Nephron progenitor cell (in vitro differentiated cells): Measurements from ENCODE around the gene DPF3.

Experiments
- DNase-seq: peaks from one replicate; pipeline ENCODE4 v3.0.0; 2021
- H3K27ac Mint-ChIP-seq: 2 replicates; pipeline ENCODE4 v1.8.0; 2021; ENCODE audit warnings: mild to moderate bottlenecking, moderate library complexity, mixed read lengths
- H3K27me3 Mint-ChIP-seq: 2 replicates; pipeline ENCODE4 v1.8.0; 2021; ENCODE audit warnings: mild to moderate bottlenecking, low read depth, mixed read lengths; ENCODE audit not compliant: poor library complexity
- H3K36me3 Mint-ChIP-seq: 2 replicates; pipeline ENCODE4 v1.8.0; 2021; ENCODE audit warnings: low read depth, mixed read lengths
- H3K4me1 Mint-ChIP-seq: 2 replicates; pipeline ENCODE4 v1.8.0; 2021; ENCODE audit warnings: mixed read lengths
- H3K4me3 Mint-ChIP-seq: 2 replicates; pipeline ENCODE4 v1.8.0; 2021; ENCODE audit warnings: mild to moderate bottlenecking, moderate library complexity, mixed read lengths
- H3K9me3 Mint-ChIP-seq: 2 replicates; pipeline ENCODE4 v1.8.0; 2021; ENCODE audit warnings: mild to moderate bottlenecking, moderate library complexity, mixed read lengths
- TF ChIP-seq, protein P1 (sequence below): fragments of 200-600 bp; sonication (generic); IDR thresholded peaks from 2 replicates; pipeline ENCODE4 v1.5.0; 2021; ENCODE audit warnings: antibody characterized with exemption

The DPF3 gene

DNA sequence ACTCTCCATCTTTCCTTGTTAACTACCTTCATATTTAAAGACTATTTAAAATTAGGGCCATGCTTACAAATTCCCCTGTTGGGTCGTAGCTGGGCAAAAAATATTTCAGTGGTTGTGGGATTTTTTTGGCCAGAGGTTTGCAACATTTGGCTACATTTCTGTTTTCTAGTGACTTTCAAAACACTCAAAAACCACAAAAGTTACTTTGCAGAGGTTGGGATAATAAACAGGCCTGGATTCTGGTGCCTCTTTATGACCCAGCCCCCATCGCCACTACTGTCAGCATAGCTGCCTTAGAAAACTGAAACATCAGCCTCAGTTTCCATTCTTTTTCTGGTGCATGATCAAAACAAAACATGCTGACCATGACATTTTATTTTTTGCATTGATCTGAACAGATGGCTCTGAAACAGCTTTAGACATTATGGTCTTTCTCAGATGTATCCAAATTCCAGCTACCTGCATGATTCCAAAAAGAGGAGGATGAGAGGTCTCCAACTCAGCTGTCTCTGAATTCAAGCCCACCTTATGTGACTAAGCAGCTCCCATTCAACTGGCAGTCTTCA, 5.2 kb downstream of the DPF3 start:
- peaks cover 80% of the 10 kb centered on the region for H3K4me1 Mint-ChIP-seq
- peak overlapping the region; percentile 69 for H3K4me3 Mint-ChIP-seq
- peaks cover 31% of the 10 kb centered on the region for H3K9me3 Mint-ChIP-seq
- TF ChIP-seq, protein P1, sequence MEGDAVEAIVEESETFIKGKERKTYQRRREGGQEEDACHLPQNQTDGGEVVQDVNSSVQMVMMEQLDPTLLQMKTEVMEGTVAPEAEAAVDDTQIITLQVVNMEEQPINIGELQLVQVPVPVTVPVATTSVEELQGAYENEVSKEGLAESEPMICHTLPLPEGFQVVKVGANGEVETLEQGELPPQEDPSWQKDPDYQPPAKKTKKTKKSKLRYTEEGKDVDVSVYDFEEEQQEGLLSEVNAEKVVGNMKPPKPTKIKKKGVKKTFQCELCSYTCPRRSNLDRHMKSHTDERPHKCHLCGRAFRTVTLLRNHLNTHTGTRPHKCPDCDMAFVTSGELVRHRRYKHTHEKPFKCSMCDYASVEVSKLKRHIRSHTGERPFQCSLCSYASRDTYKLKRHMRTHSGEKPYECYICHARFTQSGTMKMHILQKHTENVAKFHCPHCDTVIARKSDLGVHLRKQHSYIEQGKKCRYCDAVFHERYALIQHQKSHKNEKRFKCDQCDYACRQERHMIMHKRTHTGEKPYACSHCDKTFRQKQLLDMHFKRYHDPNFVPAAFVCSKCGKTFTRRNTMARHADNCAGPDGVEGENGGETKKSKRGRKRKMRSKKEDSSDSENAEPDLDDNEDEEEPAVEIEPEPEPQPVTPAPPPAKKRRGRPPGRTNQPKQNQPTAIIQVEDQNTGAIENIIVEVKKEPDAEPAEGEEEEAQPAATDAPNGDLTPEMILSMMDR = no peak
- peaks cover 7% of the 10 kb centered on the region for H3K27me3 Mint-ChIP-seq
- peak overlapping the region; percentile 96 for H3K27ac Mint-ChIP-seq
- no peak for DNase-seq
- peaks cover 31% of the 10 kb centered on the region for H3K36me3 Mint-ChIP-seq

DNA sequence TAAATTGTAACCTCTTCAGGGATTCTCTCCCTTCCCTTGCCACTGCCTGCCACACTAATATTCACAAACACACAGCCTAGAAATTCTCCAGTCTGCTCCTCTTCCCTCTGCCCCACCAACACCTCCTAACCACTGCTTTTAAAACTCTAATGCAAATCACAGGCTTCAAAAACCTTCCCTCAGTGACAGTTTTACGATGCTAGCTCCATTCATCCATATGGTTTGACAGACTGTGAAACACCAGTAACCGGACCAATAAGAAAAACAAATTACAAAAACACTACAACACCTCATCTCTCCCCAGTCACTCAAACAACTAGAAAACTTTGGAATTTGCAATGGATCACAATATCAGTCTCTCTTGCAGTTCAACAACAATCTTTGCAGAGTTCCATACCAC, 5.7 kb downstream of the DPF3 start:
- Mint-ChIP-seq H3K27me3 (peaks cover 7% of the 10 kb centered on the region), H3K4me3 (peak overlapping the region; percentile 69), H3K9me3 (peaks cover 31% of the 10 kb centered on the region), H3K27ac (peak overlapping the region; percentile 96), H3K4me1 (peaks cover 86% of the 10 kb centered on the region), H3K36me3 (peaks cover 31% of the 10 kb centered on the region)
- no peak for DNase-seq
- TF ChIP-seq, protein P1 = no peak

DNA sequence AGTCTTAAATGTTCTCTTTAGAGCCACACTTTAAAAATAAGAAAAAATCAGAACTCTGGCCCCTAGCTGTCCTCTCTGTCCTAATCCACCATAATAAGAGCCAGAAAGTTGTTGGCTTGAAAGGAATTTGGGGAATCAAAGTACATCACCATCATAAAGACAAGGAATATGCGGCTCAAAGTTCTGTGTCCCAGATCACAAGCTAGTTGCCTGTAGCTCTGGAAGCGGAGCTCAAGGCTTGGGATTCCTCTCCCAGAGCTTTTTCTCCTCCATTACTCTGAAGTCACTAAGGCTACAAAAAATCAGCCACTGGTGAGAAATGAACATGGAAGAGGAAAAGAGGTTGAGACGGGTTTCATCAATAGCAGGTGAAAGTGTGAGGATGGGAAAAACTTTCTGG, 6.4 kb downstream of the DPF3 start:
- Mint-ChIP-seq H3K9me3 (peaks cover 31% of the 10 kb centered on the region), H3K27me3 (peaks cover 6% of the 10 kb centered on the region), H3K4me1 (peaks cover 89% of the 10 kb centered on the region), H3K27ac (peak overlapping the region; percentile 88), H3K4me3 (peak overlapping the region; percentile 54), H3K36me3 (peaks cover 31% of the 10 kb centered on the region)
- TF ChIP-seq, protein P1 = no peak
- no peak for DNase-seq

DNA sequence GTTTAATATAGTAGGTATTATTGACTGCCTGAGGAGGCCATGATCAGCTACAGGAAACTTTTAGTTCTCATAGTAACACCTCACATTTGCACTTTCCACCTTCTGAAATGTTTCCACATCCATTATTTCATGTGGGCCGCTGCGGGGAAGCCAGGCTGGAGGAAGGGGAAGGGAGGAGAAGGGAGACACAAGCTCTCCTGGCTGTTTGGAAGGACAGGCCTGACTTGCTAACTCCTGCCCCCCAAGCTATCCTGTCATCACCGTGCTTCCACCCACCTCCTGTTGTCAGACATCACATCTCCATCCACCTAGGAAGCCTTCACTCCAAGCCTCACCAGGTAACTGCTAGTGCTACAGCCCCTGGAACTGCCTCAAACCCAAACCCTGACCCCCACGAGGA, 9.5 kb downstream of the DPF3 start:
- H3K4me1 Mint-ChIP-seq = peaks cover 93% of the 10 kb centered on the region
- TF ChIP-seq, protein P1 = no peak
- H3K36me3 Mint-ChIP-seq = peaks cover 31% of the 10 kb centered on the region
- no peaks in the 10 kb centered on the region for H3K27me3 Mint-ChIP-seq
- no peak overlapping the region for H3K4me3 Mint-ChIP-seq
- DNase-seq = no peak
- no peak overlapping the region for H3K27ac Mint-ChIP-seq
- peaks cover 31% of the 10 kb centered on the region for H3K9me3 Mint-ChIP-seq

DNA sequence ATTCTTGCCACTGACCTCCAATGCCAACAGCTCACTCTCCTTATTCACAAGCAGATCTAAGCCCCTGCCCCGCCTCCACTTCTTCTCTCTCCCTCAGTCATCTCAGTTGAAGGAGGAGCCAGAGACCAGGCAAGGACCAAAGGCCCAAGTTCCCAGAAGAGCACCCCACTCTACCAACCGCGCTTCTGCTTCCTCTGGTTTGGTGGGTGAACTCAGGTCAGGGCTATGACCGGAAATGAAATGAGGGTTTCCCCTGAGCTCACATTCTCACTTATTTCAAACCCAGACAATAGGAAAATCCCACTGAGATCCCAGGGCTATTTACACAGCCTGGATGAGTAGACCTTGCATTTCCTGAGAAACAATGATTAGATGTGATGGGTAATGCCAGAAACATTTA, 9.9 kb downstream of the DPF3 start:
- H3K4me3 Mint-ChIP-seq = no peak overlapping the region
- TF ChIP-seq, protein P1 = no peak
- no peaks in the 10 kb centered on the region for H3K27me3 Mint-ChIP-seq
- peaks cover 31% of the 10 kb centered on the region for H3K9me3 Mint-ChIP-seq
- peaks cover 93% of the 10 kb centered on the region for H3K4me1 Mint-ChIP-seq
- H3K27ac Mint-ChIP-seq = no peak overlapping the region
- H3K36me3 Mint-ChIP-seq = peaks cover 31% of the 10 kb centered on the region
- no peak for DNase-seq

DNA sequence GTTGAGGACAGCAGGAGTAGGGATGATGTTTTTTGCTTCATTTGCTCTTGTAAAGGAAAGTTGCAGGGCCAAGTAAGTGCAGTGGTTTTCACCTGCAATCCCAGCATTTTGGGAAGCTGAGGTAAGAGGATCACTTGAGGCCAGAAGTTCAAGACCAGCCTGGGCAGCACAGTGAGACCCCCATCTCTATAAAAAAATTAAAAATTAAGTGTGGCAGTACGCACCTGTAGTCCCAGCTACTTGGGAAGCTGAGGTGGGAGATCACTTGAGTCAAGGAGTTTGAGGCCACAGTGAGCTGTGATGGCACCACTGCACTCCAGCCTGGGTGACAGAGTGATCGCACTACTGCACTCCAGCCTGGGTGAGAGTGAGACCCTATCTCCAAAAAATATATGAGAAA, 10.8 kb downstream of the DPF3 start:
- no peak for DNase-seq
- Mint-ChIP-seq H3K4me3 (no peak overlapping the region), H3K36me3 (peaks cover 28% of the 10 kb centered on the region), H3K9me3 (peaks cover 28% of the 10 kb centered on the region), H3K27ac (no peak overlapping the region), H3K4me1 (peaks cover 93% of the 10 kb centered on the region), H3K27me3 (no peaks in the 10 kb centered on the region)
- TF ChIP-seq, protein P1 = no peak
